K562 (cell line): ENCODE data around the gene DAZAP1. TPM values are rescaled to one million over a fixed set of nuclear protein-coding genes. Genes with fewer than 3 reads are reported as not detected.
A peak's percentile ranks its signal among the peaks of the same experiment; 100 is the strongest.

Source experiments
- ATF3 ChIP-seq, 2 experiments: fragments of 450-650 bp in 1 of 2; sonication (generic) in 1 of 2; formaldehyde crosslinking in 1 of 2; IDR thresholded peaks in 1 of 2; conservative IDR thresholded peaks in 1 of 2; 2 replicates each; pipeline versions ENCODE4 v1.6.1 to v1.8.1; 2016 to 2023; ENCODE audit warnings: mild to moderate bottlenecking in 2 of 2, moderate library complexity in 2 of 2, inconsistent platforms in 1 of 2, missing genetic modification reagents in 1 of 2
- BRD4 ChIP-seq: fragments of 200-600 bp; sonication (generic); IDR thresholded peaks from 2 replicates; pipeline ENCODE4 v1.6.1; 2017; ENCODE audit warnings: inconsistent platforms
- ETV1 ChIP-seq: fragments of 450-650 bp; conservative IDR thresholded peaks from 2 replicates; pipeline ENCODE4 v1.6.1; 2016; ENCODE audit warnings: missing genetic modification characterization, control low read depth, low read depth, missing compliant biosample characterization
- FIP1L1 ChIP-seq: fragments of 200-400 bp; formaldehyde crosslinking; IDR thresholded peaks from 2 replicates; pipeline ENCODE4 v1.6.1; 2018; ENCODE audit warnings: mild to moderate bottlenecking, low read depth, low read length; ENCODE audit not compliant: poor library complexity, severe bottlenecking
- HMBOX1 ChIP-seq: sonication (generic); IDR thresholded peaks from 2 replicates; pipeline ENCODE4 v1.6.1; 2016
- KLF16 ChIP-seq: IDR thresholded peaks from 2 replicates; pipeline ENCODE4 v1.6.1; 2016; ENCODE audit warnings: antibody characterized with exemption
- MAFG ChIP-seq: fragments of 450-650 bp; conservative IDR thresholded peaks from 2 replicates; pipeline ENCODE4 v1.6.1; 2016; ENCODE audit warnings: missing genetic modification characterization, missing compliant biosample characterization
- NCOA1 ChIP-seq: fragments of 450-650 bp; IDR thresholded peaks from 2 replicates; pipeline ENCODE4 v1.6.1; 2016; ENCODE audit warnings: low read depth
- PKNOX1 ChIP-seq: fragments of 450-650 bp; IDR thresholded peaks from 2 replicates; pipeline ENCODE4 v1.6.1; 2016
- SP2 ChIP-seq: IDR thresholded peaks from 2 replicates; pipeline ENCODE4 v1.6.1; 2011; ENCODE audit warnings: mild to moderate bottlenecking, low read depth, low read length, moderate library complexity; ENCODE audit not compliant: poor library complexity, severe bottlenecking; ENCODE audit errors: extremely low read depth
- TCF15 ChIP-seq: fragments of 250-450 bp; sonication (Bioruptor Pico); IDR thresholded peaks from 2 replicates; pipeline ENCODE4 v1.8.0; 2022; ENCODE audit warnings: moderate library complexity, mild to moderate bottlenecking, inconsistent platforms
- U2AF2 ChIP-seq: fragments of 200-400 bp; formaldehyde crosslinking; optimal IDR thresholded peaks from 2 replicates; pipeline ENCODE3; 2017; ENCODE audit warnings: low read depth, mild to moderate bottlenecking, low read length
- ZBTB1 ChIP-seq: sonication (generic); formaldehyde crosslinking; IDR thresholded peaks from 2 replicates; pipeline ENCODE4 v1.8.1; 2023; ENCODE audit warnings: missing genetic modification reagents, low read depth, mild to moderate bottlenecking, borderline replicate concordance
- ZBTB12 ChIP-seq: fragments of 250-450 bp; sonication (Bioruptor Pico); IDR thresholded peaks from 2 replicates; pipeline ENCODE4 v1.4.0; 2020
- ZC3H8 ChIP-seq: fragments of 450-650 bp; IDR thresholded peaks from 2 replicates; pipeline ENCODE4 v1.6.1; 2017
- ZFP91 ChIP-seq: sonication (generic); formaldehyde crosslinking; IDR thresholded peaks from 2 replicates; pipeline ENCODE4 v1.8.0; 2022; ENCODE audit warnings: mild to moderate bottlenecking, missing genetic modification reagents
- ZNF445 ChIP-seq: fragments of 250-450 bp; sonication (Bioruptor Pico); IDR thresholded peaks from 2 replicates; pipeline ENCODE4 v1.4.0; 2020; ENCODE audit warnings: low read depth, mild to moderate bottlenecking, moderate library complexity
- ZNF740 ChIP-seq, 3 experiments: fragments of 200-800 bp in 1 of 3; sonication (Bioruptor generic) in 1 of 3; sonication (generic) in 1 of 3; formaldehyde crosslinking in 1 of 3; IDR thresholded peaks; 2 replicates each; pipeline versions ENCODE4 v1.6.1 to v1.8.0; 2016 to 2022; ENCODE audit warnings: mild to moderate bottlenecking in 2 of 3, missing compliant biosample characterization in 2 of 3, missing genetic modification characterization in 2 of 3, missing genetic modification reagents in 1 of 3
- polyA plus RNA-seq, 8 experiments: library from polyadenylated mRNA; depleted of rRNA in 4 of 8; stranded (reverse) in 5 of 8; unstranded in 3 of 8; fragments of >200 nt; fragmentation: Nextera tagmentation in 2 of 8; fragmentation: Illumina TruSeq in 1 of 8; extraction: Ambion mirVana in 2 of 8; extraction: Trizol in 1 of 8; gene quantifications; 2 replicates each; pipeline versions ENCODE4 v1.2.1 to v1.2.3, GENCODE V29; 2011 to 2014; ENCODE audit warnings: inconsistent platforms in 1 of 8, missing spikeins in 1 of 8
- total RNA-seq, 7 experiments: library from RNA; depleted of rRNA in 6 of 7; stranded (reverse); fragments of >200 nt in 6 of 7; fragmentation: Illumina TruSeq in 2 of 7; extraction: Trizol in 2 of 7; gene quantifications; 2 replicates each; pipeline versions ENCODE4 v1.2.1 to v1.2.3, GENCODE V29; 2011 to 2021; ENCODE audit warnings: low replicate concordance in 1 of 7

Gene DAZAP1
- total and polyA plus RNA-seq, 9 of the 15 experiments (the other 6 are each of a cell fraction or from before 2014, with no cell fraction given), result 10.8 to 289 (median 142) TPM

GRCh38 chr19:1438035-1438932, 30.9 kb downstream of the DAZAP1 start, which contains the start of gene RPS15 (continued):
- TF ChIP-seq PKNOX1, result 0 out of 2 replicates have a peak, but pooled peaks have one; percentile 23
- no peak for TF ChIP-seq U2AF2
- TF ChIP-seq KLF16, result peak; percentile 75; the same call in 1 of the 2 replicates
- peak; percentile 95 for TF ChIP-seq FIP1L1
- no peak for TF ChIP-seq ZNF740 (CRISPR knock-in tag; IDR thresholded peaks at IDR 0.05)
- TF ChIP-seq ZNF740 (tag; IDR thresholded peaks at IDR 0.05), result no peak
- no peak; the same call in 1 of the 2 replicates for TF ChIP-seq TCF15 (CRISPR knock-in tag)
- TF ChIP-seq SP2, result peak; percentile 84
- TF ChIP-seq ZC3H8, result no peak
- peak; percentile 57; the same call in 1 of the 2 replicates for TF ChIP-seq ZBTB12 (CRISPR knock-in tag)
- no peak; the same call in 1 of the 2 replicates for TF ChIP-seq ZFP91
- TF ChIP-seq ZNF445 (CRISPR knock-in tag), result no peak
- peak; percentile 35; the same call in 1 of the 2 replicates for TF ChIP-seq NCOA1
- peak; percentile 66; the same call in 1 of the 2 replicates for TF ChIP-seq ZBTB1 (CRISPR knock-in tag)
- TF ChIP-seq HMBOX1, result peak; percentile 20; the same call in 1 of the 2 replicates
- peak; percentile 85 for TF ChIP-seq ETV1 (tag)
- TF ChIP-seq BRD4, result peak; percentile 97
- TF ChIP-seq ATF3 (IDR thresholded peaks at IDR 0.05), result no peak
- no peak; the same call in 1 of the 2 replicates for TF ChIP-seq ATF3 (CRISPR knock-in tag; conservative IDR thresholded peaks at IDR 0.05)
- TF ChIP-seq MAFG (tag), result no peak
